Right lung (tissue), 10 donors: Measurements from ENCODE around the gene TRIM64C. TPM values are rescaled to one million over a fixed set of nuclear protein-coding genes. Genes with fewer than 3 reads are reported as not detected.
"Not testable (repeated sequence)": the region's sequence is repeated elsewhere in the genome, so short reads cannot be mapped to it uniquely, and the experiment has no call there.

Source experiments
- DNase-seq, 2 donors: peaks; one replicate each; pipeline ENCODE4 v3.0.0-alpha.2; 2013
- long read RNA-seq, 8 donors: transcript quantifications; one replicate each; lab custom pipeline, GENCODE V29; 2026
- polyA plus RNA-seq, 5 donors: library from polyadenylated mRNA; unstranded; fragments of 120-200 nt; gene quantifications; one replicate each; pipeline versions ENCODE4 v1.2.1 to v1.2.3, GENCODE V29; 2013; ENCODE audit warnings: inconsistent platforms in 1 of 5, low replicate concordance in 1 of 5; ENCODE audit not compliant: insufficient read length in 5 of 5, insufficient read depth in 1 of 5

The TRIM64C gene
- not detected for polyA plus RNA-seq
- long read RNA-seq, donor 1: 0 reads
- long read RNA-seq, donor 2: 0 reads
- long read RNA-seq, donor 3: 0 reads
- long read RNA-seq, donor 4: 0 reads
- long read RNA-seq, donor 5: 0 reads
- long read RNA-seq, donor 6: 0 reads
- long read RNA-seq, donor 7: 0 reads
- long read RNA-seq, donor 8: 0 reads

GRCh38 chr11:49059012-49059411, at the start of gene TRIM64C:
TSS of gene TRIM64C (minus strand) at chr11:49059112. CDS start at chr11:49059112, 0 bp downstream.
- not testable (repeated sequence) for DNase-seq

- DNase-seq: not testable (repeated sequence)
Measured at GRCh38 chr11:49102356-49102755, 43.4 kb upstream of the TRIM64C start.

- DNase-seq: not testable (repeated sequence)
Measured at GRCh38 chr11:49069897-49070296, 11.0 kb upstream of the TRIM64C start.

- not testable (repeated sequence) for DNase-seq
Measured at GRCh38 chr11:49049821-49050220, 9.1 kb downstream of the TRIM64C start.

- not testable (repeated sequence) for DNase-seq
Measured at GRCh38 chr11:49048229-49048628, 10.7 kb downstream of the TRIM64C start.

- DNase-seq: not testable (repeated sequence)
Measured at GRCh38 chr11:49028523-49028922, 30.4 kb downstream of the TRIM64C start, which contains the start of gene TRIM49B. TSS of gene TRIM49B (plus strand) at chr11:49028823. CDS start at chr11:49031600, 2,777 bp downstream.

Other genes starting within 250 kb of the TRIM64C start
- gene TRIM51G, start 75.2 kb downstream of the TRIM64C start, polyA plus RNA-seq: not detected
- not detected for gene TRIM49B, start 30.3 kb downstream of the TRIM64C start, polyA plus RNA-seq
- 10 to 100 TPM; 12.4 to 23.8 (median 20.5) TPM for gene FOLH1, start 149.5 kb upstream of the TRIM64C start, polyA plus RNA-seq